Stimulated activated CD4-positive, alpha-beta T cell treated with anti-CD3 and anti-CD28 coated beads, Interleukin-15, amount 100 ng/mL, for 24 hours (primary cell): ENCODE measurements around the gene RAB37.

Experiments used
- DNase-seq: peaks from one replicate; pipeline ENCODE4 v3.0.0-alpha.2; 2020

RAB37 gene

DNA sequence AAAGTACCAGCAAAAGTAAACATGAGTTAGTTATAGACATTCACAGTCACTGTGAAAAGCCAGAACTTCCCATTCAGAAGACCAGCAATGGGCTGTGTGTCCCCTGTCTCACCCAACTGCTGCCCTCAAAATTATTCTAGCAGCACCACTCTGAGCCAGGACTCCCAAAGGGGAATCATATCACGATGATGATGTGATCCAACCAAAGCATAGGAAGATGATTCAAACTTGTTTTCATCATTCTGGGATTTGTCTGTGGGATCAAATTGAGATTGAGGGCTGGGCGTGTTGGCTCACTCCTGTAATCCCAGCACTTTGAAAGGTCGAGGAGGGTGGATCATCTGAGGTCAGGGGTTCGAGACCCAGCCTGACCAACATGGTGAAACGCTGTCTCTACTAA is 45.5 kb downstream of the RAB37 start:
- no peak for DNase-seq

DNA sequence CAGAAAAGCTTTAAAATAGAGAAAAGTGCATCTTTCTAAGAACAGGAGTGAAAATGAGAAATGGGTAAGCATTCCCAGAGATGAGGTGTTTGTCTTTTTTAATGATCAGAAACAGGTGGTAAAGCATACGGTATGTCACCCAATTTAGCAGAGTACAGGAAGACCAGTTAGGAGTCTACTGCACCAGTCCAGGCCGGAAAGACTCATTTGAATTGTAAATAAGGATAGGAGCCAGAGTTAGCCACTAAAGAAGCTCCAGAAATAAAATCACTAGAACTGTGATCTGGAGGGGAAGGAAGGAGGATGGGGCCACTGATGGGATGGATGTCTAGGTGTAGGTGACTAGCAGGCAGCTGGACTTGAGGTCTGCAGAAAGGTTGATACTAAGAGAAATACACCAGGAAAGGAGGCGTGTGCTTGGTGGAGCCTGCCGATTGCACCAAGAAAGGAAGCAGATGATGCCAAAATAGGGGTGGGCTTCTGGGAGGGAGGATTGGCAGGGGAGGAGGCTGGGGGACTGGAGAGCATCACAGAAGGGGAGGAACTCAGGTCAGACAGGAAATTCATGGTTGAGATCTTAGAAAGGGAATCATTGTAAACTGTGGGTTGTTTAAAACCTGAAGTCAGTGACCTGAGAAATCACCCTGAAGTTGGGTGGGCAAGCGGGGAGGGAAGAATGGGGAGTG is 47.2 kb downstream of the RAB37 start:
- no peak for DNase-seq

DNA sequence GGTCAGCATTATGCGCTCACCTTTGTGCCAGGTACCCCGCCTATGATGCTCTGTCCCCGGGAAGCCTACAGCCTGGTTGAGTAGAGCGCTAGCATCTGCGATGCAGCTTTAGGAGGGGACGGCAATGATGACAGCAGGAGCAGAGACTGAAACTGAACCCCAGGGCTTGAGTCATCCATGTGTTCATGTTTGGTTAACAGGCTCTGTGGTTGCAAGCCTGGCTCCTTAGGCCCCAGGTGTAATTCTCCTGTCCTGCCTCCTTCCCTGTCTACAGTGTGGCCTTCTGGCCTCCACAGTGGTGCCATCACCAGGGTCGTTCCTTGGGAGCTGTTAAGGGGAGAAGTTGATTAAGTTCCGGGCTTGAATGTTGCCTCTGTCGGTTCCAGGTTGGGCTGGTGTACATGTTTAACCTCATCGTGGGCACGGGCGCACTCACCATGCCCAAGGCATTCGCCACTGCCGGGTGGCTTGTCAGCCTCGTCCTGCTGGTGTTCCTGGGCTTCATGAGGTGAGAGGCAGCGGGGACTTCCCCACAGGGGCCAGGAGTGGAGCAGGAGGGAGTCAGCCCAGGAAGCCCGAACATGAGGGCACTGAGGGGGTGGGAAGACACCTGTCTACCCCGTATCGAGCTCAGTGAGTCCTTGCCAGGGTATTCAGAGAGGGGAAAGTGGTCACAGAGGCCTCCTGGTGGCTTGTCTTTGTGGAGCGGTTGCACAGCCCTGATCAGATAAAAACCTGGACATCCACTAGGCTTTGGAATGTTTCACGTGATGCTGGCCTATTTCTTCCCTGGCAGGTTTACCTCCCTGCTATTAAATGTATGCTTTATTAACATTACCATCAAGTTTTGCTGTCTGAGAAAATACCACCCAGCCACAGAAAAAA is 48.3 kb downstream of the RAB37 start:
- DNase-seq: peak; percentile 59

DNA sequence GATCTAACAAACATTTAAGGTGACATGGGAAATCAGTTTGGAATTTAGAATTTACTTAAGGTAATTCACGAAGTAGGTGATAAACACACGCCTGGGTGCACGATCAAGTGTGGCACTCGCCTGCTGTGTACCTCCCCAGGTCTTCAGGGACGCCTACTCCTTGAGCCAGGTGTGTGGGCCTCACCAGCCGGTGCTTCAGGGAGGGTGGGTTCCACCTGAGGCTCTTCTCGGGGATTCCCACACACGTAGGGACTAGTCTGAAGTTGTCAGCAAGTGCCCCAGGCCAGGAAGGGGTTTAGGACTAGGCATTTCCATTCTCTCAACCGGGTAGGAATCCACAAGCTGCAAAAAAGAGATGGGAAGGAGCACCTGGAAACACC is 48.9 kb downstream of the RAB37 start:
- no peak for DNase-seq

DNA sequence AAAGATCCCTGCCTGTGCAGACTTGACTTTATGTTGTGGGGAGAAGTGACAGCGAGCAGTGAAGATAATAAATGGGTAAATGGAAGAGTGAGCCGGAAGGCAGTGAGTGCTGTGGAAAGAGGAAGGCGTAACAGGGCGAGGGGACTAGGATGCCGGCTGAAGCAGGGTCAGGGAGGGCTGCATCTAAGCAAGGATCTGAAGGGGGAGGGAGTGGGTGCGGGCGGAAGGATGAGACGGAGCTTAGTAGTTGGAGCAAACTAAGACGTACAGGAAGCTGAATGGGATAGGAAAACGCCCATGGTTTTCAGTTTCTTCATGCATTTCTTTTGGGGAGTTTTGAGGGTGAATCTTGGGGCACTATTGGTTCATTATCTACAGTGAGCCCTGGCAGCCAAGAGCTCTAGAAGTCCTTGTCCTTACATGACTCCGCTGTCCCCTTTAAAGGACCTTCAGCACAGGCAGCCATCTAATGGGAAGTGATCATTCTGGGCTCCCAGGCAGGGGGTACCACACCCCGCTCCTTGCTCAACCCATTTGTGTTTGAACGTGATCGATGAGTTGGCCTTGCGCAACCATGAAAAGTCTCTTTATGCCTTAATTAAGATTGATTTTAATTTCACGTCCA is 49.5 kb downstream of the RAB37 start:
- DNase-seq: peak; percentile 26

DNA sequence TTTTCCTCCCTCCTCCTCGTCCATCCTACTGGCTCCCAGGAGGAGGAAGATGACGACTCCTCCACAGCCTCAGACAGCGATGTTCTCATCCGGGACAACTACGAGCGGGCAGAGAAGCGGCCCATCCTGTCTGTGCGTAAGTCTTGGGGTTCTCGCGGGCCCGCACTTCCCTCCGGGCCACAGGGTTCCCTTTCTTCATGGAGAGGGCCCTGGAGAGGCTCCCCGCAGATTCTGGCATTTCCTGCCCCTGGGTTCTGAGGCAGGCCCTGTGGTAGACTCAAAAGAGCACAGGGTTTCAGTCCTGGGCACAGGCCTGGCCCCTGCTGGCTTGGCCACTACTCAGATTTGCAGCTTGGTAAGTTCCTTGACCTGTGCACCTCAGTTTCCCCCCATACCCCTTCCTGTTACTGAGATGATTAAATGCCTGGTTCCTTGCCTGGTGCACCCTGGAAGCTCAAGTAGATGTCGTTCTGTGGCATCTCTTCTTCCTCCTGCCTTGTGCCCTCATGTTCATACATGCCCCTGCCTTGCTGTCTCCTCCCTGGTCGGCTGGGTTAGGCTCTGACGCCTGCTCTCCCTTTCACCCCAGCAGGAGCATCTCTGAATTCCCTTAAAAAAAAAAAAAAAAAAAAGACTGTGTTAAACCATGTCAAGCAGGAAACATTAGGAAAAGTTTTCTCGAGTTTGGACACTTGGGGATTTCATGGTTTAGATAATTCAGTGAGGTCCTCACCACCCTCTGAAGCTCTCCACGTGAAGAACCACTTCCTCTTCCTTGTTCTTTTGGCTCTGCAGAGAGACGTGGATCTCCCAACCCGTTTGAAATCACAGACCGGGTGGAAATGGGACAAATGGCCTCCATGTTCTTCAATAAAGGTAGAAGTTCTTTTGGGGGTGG is 53.4 kb downstream of the RAB37 start:
- no peak for DNase-seq

DNA sequence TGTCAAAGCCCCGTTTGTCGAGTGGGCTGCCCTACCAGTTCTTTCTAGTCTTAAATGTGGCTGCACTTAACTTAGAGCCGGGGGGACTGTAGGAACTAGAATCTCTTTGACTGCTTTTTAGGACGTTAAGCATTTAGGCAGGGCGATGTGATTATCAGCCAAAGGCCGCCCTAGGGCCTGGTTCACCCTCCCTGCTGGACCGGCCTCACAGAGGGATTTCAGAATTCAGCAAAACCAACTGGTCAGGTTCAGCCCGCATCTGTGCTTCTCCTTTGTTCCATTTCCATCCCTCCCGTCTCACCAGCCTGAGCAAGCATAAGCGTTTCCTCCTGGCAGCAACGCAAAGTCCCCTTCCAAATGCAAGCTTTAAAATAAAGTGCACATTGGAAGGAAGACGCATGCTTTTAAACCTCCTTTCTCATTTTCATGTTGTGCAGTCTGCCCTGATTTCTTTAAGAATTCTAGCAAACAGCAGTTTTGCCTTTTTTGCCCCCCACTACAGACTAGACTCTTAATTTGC is 55.6 kb downstream of the RAB37 start:
- DNase-seq: no peak

DNA sequence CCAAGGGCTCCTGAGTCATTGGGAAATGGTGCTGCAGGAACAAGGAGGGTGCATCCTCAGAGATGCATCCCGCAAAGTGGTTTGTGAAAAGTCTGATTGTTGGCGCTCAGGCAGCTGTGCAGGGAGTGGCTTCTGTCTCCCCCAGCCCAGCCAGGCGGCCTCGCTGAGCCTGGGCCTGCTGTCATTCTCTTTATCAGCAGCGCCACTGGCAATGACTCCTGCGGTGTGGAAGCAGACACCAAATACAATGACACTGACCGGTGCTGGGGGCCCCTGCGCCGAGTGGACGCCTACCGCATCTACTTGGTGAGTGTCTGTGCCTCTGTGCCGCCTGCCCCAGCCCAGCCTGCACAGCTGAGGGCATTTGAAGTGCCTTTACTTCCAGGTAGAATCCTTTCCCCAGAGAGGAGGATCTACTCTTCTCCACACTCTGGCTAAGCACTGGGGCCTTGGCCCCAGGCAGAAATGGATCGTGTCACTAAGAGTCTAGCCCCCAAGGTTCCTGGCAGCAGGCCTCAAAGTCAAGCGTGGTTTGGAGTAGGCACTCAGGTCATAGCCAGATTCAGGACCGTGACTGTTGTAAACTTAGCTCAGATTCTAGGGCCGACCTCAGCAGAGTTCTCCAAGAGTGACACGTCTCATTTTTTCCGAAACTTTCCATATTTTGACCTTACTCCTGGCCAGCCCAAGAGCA is 58.4 kb downstream of the RAB37 start:
- no peak for DNase-seq

DNA sequence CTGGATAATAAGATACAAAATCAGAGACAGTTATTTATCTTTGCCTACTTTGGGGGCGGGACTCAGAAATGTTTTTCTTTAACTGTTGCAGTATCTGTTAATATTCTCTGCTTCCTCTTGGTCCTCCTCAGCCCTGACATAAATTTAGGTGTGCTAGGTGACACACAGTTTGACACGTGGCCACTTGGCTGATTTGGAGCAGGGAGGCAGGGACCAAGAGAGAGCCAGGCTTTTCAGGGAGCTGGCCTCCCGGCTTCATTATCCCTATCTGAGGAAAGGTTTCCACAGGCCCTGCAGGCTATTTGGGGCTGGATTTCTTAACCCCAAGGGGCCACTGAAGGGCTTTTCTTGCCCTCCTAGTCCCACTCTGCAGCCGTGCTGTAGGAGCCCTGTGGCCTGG is 59.2 kb downstream of the RAB37 start:
- no peak for DNase-seq

DNA sequence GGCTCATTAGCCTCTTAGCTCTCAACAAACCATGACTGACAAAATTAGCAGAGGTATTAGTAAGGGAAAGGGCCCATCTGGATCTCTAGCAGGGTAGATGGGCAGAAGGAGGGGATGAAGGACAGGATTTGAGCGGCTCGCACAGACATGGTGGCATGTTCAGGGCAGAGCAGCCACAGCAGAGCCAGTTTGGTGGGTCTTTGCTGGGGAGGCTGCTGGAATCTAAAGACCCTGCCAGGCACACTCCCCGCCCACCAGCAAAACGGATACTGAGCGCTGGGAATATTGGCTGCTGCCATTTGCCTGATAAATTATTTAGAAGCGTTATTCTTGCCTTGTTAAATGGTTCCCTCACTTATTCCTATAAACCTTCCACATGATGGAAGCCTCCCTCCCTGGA is 59.8 kb downstream of the RAB37 start:
- DNase-seq: no peak
